GM18870 (cell line): ENCODE data around the gene KIF26A.

Source experiments
- ATAC-seq: cut with Tn5 transposase; IDR thresholded peaks from one replicate; pipeline ENCODE4 v1.9.1; 2021; ENCODE audit warnings: moderate library complexity; ENCODE audit not compliant: unreplicated experiment

Gene KIF26A

DNA sequence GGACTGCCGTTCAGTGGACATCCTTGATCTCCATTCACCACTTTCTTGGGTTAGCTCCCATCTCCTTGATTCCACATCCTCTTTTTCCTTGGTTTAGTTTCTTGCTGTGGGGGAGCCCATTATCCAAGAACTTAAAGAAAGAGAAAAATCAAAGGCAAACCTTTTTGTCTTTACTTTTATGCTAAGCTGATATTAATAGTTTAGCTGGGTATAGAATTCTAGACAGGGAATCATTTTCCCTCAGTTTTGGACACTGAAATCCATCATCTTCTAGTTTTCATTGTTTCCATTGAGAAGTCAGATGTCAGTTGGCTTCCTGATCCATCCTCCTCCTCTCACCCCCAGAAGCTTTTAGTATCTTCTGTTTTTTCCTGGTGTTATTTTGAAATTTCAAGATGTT, 8.8 kb upstream of the KIF26A start:
- no peak for ATAC-seq

DNA sequence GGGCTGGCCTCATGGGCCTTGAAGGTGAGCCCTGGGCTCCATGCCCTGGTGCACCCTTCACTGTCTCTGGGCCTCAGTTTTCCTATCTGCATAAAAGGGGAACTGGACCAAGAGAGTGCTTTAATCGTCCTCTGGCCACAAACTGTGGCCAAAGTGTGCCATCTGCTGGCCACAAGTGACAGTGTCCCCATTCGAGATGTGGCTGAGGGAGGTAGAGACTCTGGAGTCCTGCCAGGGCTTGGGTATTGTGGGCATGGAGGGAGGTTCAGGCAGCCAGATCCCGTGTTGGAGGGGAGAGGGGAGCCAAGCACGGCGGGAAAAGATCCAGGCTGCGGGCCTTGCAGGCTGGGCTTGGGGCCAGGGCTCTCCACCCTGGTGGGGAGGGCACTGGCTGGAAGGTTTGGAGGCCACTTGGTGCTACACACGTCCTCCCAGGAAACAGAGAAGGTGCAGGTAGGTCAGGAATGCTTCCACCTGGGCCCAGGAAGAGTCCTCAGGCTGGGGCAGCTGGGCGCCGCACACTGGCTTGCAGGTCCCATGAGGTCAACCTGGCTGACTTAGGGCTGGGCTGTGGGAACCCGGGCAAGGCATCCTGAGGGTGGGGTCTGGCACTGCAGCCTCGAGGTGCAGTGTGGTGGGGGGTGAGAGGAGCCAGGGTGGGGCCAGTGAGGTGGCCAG, 7.3 kb upstream of the KIF26A start:
- no peak for ATAC-seq

DNA sequence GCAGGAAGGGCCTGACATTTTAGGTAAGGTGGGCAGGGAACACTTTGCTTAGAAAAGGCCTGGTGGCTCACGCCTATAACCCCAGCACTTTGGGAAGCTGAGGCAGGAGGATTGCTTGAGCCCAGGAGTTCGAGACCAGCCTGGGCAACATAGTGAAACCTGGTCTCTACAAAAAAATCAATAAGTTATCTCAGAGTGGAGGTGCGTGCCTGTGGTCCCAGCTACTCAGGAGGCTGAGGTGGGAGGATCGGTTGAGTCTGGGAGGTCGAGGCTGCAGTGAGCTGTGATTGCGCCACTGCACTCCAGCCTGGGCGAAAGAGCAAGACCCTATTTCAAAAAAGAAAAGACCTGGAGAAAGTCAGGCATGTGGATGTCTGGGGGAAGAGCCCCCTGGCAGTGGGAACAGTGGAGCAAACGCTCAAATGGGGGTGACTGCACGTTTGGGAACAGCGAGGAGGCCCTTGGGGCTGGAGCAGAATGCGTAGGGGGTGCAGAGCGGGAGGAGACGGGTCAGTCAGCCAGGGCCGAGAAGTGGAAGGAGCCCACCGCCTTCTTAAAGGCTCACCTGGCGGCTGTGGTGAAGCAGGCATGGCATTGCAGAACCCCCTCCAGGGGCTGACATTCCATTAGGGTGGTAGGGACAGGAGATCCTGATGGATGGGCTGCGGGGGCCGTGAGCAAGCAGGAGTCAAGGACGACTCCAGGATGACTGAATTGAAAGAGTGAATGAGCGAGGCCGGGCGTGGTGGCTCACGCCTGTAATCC, 6.2 kb upstream of the KIF26A start:
- no peak for ATAC-seq

DNA sequence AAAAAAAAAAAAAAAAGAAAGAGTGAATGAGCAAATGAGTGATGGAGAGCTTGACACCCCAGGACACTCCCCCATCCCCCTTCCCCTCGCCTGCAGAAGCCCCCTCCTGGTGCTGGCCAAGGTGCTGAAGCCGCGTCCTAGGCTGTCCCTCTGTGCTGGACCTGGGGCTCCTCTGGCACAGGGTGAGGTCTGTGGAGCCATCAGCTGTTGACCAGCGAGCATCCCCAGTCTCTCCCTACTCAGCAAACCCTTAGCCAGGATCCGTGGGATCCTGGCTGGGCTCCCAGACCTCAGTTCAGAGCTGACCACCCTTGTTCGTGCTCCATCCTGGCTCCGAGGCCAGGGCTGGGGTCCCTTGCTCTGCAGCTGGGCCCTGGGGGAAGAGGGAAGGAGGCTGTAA, 5.4 kb upstream of the KIF26A start:
- ATAC-seq: no peak

DNA sequence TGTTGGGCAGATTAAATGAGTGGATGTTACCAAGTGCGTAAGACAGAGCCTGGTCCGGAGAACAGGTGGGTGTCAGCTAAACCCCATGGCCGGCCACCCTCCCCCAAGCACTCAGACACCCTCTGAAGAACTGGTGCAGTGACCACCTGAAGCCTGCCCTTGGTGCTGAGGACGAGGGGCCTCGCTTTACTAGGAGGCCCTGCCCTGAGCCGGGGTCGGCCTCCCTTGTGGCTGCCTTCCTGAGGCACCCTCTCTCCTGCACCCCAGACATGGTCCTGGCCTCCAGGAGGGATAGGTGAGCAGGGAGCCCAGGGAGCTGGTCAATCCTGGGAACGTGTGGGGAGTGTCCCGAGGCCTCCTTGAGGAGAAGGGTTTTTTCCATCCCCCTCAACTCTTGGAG, 4.9 kb upstream of the KIF26A start:
- ATAC-seq: no peak

DNA sequence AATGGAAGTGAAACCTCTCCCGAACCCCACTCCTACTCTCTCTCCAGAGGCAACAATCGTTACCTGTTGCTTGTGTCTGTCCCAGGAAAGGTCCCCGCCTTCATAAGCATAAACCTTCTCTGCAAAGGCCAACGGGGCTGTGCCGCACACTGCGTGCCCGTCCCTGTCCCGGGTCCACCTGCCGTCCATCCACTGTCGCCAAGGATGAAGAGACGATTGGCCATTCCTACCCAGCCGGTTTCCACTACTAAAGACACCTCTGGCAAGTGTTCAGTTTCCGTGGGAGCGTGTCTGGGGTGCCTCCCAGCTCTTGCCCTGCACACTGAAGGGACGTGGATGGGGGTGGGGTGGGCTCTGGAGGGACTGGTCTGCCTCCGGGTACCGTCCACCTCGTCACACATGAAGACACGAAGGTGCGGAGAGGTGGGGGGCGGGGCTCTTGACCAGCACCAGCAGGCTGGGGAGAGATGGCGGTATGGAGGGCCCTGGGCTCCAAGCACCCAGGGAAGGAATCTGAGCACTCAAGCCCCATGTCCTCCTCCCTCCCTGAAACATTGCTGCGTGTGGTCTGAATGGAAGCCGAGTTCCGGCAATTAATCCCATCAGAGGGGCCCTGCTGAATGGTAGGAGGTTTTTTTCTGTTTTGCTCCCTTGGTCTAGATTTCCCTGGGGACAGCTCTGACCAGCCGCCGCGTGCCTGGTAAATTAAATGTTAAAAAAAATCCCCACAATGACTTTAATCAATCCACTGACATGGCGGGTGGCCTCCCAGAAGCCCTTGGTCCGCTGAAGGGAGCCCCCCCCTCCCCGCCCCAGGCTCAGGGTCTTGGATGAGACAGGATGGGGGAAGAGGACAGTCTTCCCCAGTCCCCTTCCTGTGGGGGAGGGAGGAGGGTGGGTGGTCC, 4.1 kb upstream of the KIF26A start:
- no peak for ATAC-seq

DNA sequence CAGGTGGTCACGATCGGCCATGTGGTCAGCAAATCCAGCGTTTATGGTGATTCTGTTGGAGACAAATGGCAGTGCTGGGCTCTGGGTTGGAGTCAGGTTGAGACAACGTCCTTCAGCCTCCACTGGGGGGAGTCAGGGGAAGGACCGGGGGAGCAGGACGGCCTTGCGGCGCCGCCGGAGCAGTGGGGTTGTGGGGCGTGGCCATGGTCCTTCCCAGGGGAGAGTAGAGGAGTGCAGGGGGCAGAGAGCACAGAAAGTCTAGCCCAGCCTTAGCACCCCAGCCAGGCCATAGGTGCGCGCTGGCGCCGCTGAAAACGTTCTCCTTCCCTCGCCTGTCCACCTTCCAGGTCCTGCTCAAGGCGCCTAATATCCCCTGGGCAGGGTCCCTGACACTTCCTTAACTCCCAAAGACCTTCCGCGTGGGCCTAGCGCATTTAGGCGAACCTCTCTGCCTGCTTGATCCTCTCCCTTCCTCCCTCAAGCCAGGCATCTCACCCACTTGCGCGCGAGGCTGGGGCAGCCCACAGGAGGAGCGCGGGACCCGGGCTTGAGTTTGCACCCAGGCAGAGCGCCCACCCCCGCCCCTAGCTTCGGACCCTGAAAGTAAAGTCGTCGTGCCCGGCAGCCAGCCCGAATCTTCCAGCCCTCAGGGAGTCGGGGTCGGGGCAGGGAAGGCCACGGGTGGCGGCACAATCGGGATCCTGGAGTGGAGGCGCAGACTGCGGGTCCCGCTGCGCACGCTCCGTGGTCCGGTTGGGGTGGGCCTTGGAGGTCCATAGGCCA, 3.1 kb upstream of the KIF26A start:
- no peak for ATAC-seq

DNA sequence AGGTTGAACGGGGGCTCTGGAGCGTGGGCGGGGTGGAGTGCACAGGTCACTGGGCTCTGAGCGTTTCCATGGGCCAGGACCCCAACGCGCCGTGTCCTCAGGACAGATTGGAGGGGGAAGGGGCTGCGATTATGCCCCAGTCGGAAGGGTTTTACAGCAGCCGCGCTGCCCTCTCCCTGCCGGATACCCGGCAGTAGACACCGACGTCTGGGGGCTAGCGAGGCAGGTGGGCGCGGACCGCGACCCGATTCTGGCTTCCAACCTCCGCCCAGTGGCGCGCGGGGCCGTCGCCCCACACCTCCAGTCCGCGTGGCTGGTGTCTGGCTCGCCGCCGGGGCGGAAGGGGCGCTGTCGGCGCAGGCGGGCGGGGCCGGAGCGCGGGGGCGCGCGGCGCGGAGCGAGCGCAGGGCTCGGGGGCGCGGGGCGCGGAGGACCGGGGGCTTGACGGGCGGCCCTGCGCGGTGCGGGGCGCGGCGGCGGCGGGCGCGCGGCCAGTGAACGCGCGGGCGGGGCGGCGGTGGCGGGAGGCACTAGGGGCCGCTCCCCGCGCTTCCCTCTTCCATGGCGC, 2.4 kb upstream of the KIF26A start:
- no peak for ATAC-seq

DNA sequence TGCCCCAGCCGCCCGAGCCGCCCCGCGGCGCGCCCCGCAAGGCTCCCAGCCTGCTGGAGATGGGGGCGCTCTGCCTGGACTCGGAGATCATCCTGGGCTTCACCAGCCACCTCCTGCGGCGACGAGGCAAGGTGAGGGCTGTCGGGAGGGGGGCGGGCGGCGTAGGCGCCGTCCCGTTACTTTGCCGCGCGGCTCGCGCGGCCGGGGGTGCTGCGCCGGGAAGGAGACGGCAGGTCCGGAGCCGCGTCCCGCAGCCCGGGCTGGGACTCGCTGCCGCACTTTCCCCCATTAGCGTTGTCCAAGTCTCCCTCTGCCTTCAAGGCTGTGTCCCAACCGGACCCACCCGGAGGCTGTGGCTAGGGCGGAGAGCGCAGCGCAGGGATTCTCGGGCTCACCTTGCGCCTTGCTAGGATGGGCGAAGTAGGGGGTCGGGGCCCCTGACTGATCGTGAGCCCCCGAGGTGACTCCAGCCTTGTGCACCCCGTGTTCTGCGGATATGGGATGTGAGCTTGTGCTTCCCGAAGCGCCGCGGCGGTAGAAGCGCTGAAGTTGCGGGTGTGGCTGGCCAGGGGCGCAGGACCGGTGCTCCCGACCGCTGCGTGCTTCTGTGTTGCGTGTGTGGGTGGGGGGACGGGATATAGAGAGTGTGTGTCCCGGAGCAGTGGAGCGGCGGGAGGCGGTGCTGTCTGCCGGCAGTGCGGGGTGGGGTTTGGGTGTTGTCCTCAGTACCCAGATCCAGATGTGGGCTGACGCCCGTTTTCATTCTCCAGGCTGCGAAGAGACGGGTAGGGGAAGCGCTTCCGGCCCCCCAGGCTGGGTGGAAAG, 1.7 kb upstream of the KIF26A start:
- no peak for ATAC-seq

DNA sequence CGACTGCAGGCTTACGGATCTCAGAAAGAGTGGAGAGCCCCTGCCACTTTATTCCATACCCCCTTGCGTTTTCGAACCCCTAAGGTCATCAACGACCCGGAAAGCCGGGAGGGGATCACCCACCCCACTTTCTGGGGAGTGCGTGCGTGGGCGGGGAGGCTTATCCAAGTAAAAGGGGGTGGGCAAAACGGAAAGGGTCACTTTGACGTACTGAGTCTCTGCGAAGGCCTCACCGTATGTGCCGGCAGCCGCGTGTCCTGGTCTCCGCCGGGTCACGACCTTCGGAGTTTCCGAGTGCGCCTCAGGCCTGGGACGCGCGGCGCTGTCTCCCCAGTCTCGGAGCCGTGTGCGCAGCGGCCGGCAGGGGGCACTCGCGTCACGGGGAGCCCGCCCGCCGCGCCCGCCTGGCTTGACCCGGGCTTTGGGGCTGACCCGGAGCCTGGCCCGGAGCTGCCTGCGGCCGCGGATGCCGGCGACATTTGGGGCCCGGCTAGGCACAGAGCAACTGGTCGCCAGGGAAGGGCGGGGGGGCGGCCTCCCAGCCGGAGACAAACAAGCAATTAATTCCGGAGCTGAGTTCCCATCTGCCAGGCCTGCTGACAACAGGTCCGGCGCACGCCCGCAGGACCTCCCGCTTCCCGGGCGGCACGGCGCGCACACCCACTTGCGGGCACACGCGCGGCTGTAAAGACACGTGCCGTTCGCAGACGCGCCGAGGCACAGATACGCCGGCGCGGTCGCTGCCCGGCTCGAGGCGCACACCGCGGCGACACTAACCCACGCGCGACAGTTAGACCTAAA, 890 bp upstream of the KIF26A start:
- no peak for ATAC-seq

DNA sequence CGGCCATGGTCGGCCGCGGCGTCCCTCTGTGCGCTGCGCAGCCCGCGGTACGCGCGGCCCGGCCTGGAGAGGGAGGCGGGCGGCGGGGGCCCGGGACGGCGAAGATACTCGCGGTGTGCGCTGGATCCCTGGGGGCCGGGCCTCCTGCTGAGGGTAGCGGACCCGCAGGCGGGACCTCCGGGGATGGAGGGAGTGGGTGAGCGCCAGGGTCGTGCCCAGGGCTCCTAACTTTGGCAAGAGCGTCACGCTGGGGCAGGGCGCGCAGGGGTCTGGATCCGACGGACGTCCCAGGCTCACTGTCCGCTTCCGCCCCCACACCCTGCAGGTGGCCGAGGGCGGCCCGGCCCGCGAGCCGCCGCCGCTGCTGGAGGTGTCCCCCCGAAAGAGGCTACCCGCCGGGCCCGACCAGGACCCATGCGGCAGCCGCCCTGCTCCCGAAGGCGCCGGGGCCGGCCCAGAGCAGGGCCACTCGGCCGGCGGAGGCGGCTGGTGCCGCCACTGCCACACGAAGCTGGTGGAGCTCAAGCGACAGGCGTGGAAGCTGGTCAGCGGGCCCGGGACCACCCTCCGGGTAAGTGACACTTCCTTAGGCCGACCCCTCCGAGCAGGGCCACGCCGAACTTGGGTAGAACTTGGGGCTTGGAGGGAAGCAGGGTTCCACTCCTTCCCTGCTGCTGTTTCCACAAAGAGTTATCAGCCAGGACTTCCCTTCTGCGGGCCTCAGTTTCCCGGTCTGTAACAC, 502 bp downstream of the KIF26A start:
- no peak for ATAC-seq

DNA sequence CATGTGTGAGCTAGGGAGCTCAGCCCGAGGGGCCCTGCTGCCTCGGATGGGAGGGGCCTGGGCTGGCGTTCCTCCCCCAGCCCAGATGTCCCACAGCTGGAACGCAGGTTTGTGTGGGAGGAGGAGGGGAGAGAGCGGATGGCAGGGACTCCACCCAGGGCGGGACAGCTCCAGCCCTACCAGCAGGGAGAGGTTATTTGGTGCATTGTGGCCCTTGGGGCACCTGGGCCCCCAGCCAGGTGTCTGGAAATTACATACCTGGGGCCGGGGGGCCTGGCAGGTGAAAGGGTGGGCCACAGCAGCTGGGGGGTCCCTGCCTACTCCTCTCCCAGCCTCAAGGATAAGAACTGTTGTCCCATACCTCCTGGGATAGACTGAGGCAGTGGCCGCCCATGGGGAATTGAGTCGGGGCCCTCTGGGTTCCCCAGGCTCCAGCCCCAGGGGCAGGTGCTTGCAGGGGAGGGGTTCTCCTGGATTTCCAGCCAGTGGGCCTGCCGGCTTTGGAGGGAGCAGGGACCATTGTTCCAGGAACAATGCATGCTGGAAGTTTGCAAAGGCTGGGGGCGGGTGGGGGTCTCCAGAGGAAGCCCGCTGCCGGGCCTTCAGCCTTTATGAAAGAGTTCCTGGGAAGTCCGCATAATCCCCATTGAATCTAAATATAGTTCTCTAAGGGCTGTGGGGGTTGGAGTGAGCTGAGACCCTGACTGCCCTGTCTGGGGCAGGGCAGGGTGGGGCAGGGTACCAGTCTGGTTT, 1.2 kb downstream of the KIF26A start:
- ATAC-seq: no peak

DNA sequence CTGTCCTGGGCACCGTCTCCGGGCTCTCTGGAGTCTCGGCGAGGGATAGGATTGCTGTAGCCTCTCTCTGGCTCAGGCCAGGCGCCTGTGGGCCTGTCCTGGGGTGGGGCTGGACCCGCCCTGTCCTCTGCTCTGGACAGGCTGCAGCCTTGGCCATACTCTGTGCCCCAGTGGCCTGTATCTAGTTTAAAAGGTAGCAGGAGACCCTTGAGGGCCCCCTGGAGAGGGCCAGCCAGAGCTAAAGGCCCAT, 1.8 kb downstream of the KIF26A start:
- ATAC-seq: no peak

DNA sequence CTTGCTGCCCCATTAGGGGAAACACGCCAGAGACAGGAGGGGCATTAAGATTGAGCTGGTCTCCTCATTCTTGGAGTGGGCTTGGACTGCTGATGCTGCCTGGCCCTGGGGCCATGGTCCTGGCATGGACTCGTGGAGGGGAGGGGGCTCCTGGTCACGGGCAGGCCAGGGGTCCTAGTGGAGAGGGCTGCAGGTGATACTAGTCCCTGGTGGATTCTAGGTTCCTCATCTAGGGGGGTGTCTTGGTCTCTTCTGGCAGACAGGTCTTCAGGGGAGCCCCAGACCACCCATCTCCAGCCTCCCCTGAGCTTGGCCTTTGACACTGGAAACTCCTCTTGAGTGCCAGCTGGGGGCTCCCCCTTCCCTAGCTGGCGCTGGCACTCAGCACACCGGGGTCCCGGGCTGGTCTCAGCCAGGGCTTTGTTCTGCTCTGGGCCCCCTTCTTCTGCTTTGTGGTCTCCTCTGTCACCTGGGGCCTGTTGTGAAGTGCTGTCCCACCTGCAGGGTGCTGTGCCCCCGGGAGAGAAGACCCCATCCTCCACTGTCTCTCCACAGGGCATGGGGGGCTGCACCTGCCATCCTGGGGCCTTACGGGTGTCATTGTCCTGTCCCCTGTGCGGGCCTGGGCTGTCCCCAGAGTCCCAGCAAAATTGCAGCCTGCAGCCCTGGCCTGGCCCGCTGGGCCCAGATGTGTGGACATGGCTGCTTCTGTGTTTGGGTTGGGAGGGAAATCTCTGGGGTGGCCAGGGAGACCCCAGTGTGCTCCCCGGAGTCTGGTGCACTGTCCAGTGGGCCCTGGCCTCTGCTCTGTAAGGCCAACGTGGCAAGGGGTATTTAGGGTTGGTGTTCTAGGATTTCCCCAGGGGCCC, 2.3 kb downstream of the KIF26A start:
- no peak for ATAC-seq

DNA sequence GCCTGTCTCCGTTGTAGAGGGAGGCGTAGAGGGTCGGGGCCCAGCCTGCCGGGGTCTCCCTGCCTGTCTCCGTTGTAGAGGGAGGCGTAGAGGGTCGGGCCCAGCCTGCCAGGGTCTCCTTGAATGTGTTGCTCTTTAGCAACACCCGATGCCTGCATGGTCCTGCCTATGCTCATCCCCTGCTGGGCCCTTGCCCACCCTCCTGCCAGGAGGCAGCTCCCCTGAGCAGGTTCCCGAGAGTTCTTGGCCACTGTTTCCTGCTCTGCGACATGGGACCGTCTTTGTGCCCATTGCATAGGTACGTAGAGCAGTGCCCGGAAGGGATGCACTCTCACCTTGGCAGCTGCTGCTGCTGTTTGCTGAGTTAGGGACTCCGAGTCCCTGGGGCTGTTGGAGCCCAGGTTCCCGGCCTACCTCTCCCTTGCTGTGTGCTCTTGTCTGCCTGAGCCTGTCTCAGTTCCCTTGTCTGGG, 3.3 kb downstream of the KIF26A start:
- no peak for ATAC-seq

DNA sequence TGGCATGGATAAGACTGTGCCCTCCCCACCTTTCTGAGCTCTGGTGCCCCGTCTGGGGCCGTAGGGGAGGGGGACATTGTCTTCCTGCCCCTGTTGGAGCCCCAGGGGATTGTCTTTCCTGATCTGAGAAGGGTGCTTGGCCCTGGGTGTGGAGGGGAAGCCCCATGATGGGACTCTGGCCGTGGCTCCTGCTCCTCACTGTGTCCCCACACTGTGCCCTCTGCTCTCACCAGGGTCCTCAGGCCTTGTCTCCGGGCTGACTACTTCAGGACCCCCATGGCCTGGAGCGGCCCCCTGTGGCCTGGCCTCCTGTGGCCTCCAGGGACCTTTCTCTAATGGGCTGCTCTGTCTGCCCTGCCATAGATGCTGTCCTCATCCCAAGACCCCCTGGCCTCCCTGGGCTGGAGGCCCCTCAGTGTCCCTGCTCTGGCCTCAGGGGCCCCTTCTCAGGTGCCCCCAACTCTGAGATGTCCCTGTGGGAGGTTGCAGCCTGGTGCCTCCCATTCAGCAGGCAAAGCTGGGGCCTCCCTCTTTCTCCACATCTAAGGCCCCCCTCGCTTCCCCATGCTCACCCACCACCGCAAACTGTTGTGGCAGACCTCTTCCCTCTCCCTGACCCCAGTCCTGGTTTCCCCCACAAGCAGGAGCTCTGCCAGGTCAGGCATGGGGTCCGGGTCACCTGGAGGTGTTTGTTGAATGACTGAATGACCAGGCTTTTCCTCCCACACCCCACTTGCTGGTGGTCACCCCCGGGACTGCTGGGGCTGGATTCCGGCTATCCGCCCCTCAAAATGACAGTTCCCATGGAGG, 4.0 kb downstream of the KIF26A start:
- ATAC-seq: no peak
